GM12873 (cell line): ENCODE data around the gene MVK.

Experiments
- CTCF ChIP-seq: IDR thresholded peaks from 2 replicates; pipeline ENCODE4 v1.5.1; 2012; ENCODE audit warnings: low read depth, mild to moderate bottlenecking, moderate library complexity, low read length, control low read depth; ENCODE audit not compliant: insufficient read depth; ENCODE audit errors: missing control alignments

Gene MVK

GRCh38 chr12:109553906-109554500 is 19.6 kb upstream of the MVK start:
- TF ChIP-seq CTCF = no peak

- TF ChIP-seq CTCF = no peak
Observed at GRCh38 chr12:109554761-109555160, 18.8 kb upstream of the MVK start.

- no peak for TF ChIP-seq CTCF
Observed at GRCh38 chr12:109555431-109556315, 17.9 kb upstream of the MVK start.

GRCh38 chr12:109557200-109557599 is 16.4 kb upstream of the MVK start:
- no peak for TF ChIP-seq CTCF

- TF ChIP-seq CTCF = no peak
Observed at GRCh38 chr12:109557805-109558204, 15.8 kb upstream of the MVK start.

- TF ChIP-seq CTCF = no peak
Observed at GRCh38 chr12:109558374-109559199, 15.0 kb upstream of the MVK start.

GRCh38 chr12:109559200-109559505 is 14.4 kb upstream of the MVK start:
- TF ChIP-seq CTCF = no peak
